Esophagus squamous epithelium (tissue), 4 donors: Measurements from ENCODE around the gene TPO.

Experiments used
- POLR2A ChIP-seq, 4 donors: fragments of 450-650 bp; IDR thresholded peaks; one replicate each; pipeline ENCODE4 v1.6.1; 2017; ENCODE audit warnings: antibody characterized with exemption in 4 of 4, mild to moderate bottlenecking in 4 of 4, moderate library complexity in 3 of 4
- TF ChIP-seq, protein P1 (sequence below), 6 experiments: fragments of 450-650 bp in 4 of 6; fragments of 200-600 bp in 2 of 6; sonication (generic) in 2 of 6; IDR thresholded peaks; one replicate each; pipeline ENCODE4 v1.5.1; 2016 to 2019; ENCODE audit warnings: antibody characterized with exemption in 6 of 6, mild to moderate bottlenecking in 4 of 6, moderate library complexity in 4 of 6

GRCh38 chr2:1421731-1422130 lies 8.5 kb downstream of the TPO start:
- TF ChIP-seq, protein P1, sequence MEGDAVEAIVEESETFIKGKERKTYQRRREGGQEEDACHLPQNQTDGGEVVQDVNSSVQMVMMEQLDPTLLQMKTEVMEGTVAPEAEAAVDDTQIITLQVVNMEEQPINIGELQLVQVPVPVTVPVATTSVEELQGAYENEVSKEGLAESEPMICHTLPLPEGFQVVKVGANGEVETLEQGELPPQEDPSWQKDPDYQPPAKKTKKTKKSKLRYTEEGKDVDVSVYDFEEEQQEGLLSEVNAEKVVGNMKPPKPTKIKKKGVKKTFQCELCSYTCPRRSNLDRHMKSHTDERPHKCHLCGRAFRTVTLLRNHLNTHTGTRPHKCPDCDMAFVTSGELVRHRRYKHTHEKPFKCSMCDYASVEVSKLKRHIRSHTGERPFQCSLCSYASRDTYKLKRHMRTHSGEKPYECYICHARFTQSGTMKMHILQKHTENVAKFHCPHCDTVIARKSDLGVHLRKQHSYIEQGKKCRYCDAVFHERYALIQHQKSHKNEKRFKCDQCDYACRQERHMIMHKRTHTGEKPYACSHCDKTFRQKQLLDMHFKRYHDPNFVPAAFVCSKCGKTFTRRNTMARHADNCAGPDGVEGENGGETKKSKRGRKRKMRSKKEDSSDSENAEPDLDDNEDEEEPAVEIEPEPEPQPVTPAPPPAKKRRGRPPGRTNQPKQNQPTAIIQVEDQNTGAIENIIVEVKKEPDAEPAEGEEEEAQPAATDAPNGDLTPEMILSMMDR (IDR thresholded peaks at IDR 0.05): no peak
- TF ChIP-seq POLR2A (IDR thresholded peaks at IDR 0.05): no peak
